NCI-H2081 (cell line): Measurements from ENCODE around the gene RAP1GAP2.
A peak's percentile ranks its signal among the peaks of the same experiment; 100 is the strongest.
"Not testable (repeated sequence)": the region's sequence is repeated elsewhere in the genome, so short reads cannot be mapped to it uniquely, and the experiment has no call there.

Experiments used
- DNase-seq, 2 experiments: peaks; one replicate each; lab custom pipeline; 2025; lab: John Stamatoyannopoulos, UW

The RAP1GAP2 gene

GRCh38 chr17:2885733-2886132, 89.5 kb downstream of the RAP1GAP2 start:
- peak in 1 of 2 experiments; percentile 12 for DNase-seq

- no peak for DNase-seq
These were observed 92.1 kb downstream of the RAP1GAP2 start for GRCh38 chr17:2888326-2888725.

GRCh38 chr17:2889256-2889655, 93.0 kb downstream of the RAP1GAP2 start:
- DNase-seq = no peak

- not testable (repeated sequence) for DNase-seq
These were observed 94.5 kb downstream of the RAP1GAP2 start for GRCh38 chr17:2890778-2891177.

GRCh38 chr17:2892305-2892971, 96.2 kb downstream of the RAP1GAP2 start:
- no peak for DNase-seq

GRCh38 chr17:2893422-2893914, 97.2 kb downstream of the RAP1GAP2 start:
- no peak for DNase-seq

GRCh38 chr17:2894782-2895181, 98.5 kb downstream of the RAP1GAP2 start:
- no peak for DNase-seq

GRCh38 chr17:2897605-2898004, 101.4 kb downstream of the RAP1GAP2 start:
- no peak for DNase-seq

- DNase-seq = no peak
These were observed 102.2 kb downstream of the RAP1GAP2 start for GRCh38 chr17:2898255-2898926.

GRCh38 chr17:2899906-2900305, 103.7 kb downstream of the RAP1GAP2 start:
- DNase-seq = peak in 1 of 2 experiments; percentile 7

GRCh38 chr17:2900842-2901241, 104.6 kb downstream of the RAP1GAP2 start:
- no peak for DNase-seq

GRCh38 chr17:2901582-2901981, 105.3 kb downstream of the RAP1GAP2 start:
- no peak for DNase-seq

GRCh38 chr17:2902546-2902945, 106.3 kb downstream of the RAP1GAP2 start:
- DNase-seq = no peak

GRCh38 chr17:2903193-2903974, 107.1 kb downstream of the RAP1GAP2 start:
- DNase-seq = no peak

- no peak for DNase-seq
These were observed 107.9 kb downstream of the RAP1GAP2 start for GRCh38 chr17:2904135-2904534.

GRCh38 chr17:2905269-2905668, 109.0 kb downstream of the RAP1GAP2 start:
- DNase-seq = no peak

GRCh38 chr17:2905696-2906501, 109.7 kb downstream of the RAP1GAP2 start:
- no peak for DNase-seq

GRCh38 chr17:2906901-2907300, 110.7 kb downstream of the RAP1GAP2 start:
- DNase-seq = no peak

- no peak for DNase-seq
These were observed 113.1 kb downstream of the RAP1GAP2 start for GRCh38 chr17:2909175-2909845.

GRCh38 chr17:2909846-2910234, 113.6 kb downstream of the RAP1GAP2 start:
- DNase-seq = no peak

- DNase-seq = no peak
These were observed 115.0 kb downstream of the RAP1GAP2 start for GRCh38 chr17:2911035-2911754.
